Measurements from ENCODE around the gene PRDM1.

The PRDM1 gene

GRCh38 chr6:106090001-106090400, 3.9 kb downstream of the PRDM1 start:
- H3K27me3 ChIP-seq (ENCODE audit: insufficient read depth, low read depth, severe bottlenecking), result no peaks in the 10 kb centered on the region
- TF ChIP-seq CTCF (IDR thresholded peaks at IDR 0.05; ENCODE audit: low read depth, low read length), result no peak
- DNase-seq, result no peak
- H3K9me3 ChIP-seq (ENCODE audit: severe bottlenecking), result no peaks in the 10 kb centered on the region
- peak overlapping the region; percentile 98 for H3K4me3 ChIP-seq (ENCODE audit: low read depth, low read length)
- H3K27ac ChIP-seq, result peak overlapping the region; percentile 30
- peaks cover 83% of the 10 kb centered on the region for H3K36me3 ChIP-seq

- Histone ChIP-seq H3K4me3 (ENCODE audit: low read depth, low read length) (peak overlapping the region; percentile 1), H3K27ac (0 out of 2 replicates have a peak overlapping the region, but pooled peaks have one; percentile 17)
- DNase-seq, result no peak
These were observed 6.1 kb downstream of the PRDM1 start for GRCh38 chr6:106092279-106092678.

GRCh38 chr6:106094261-106094963, 8.3 kb downstream of the PRDM1 start:
- no peak for DNase-seq
- no peaks in the 10 kb centered on the region for H3K27me3 ChIP-seq (ENCODE audit: insufficient read depth, low read depth, severe bottlenecking)
- H3K36me3 ChIP-seq, result peaks cover 100% of the 10 kb centered on the region
- no peak for TF ChIP-seq CTCF (IDR thresholded peaks at IDR 0.05; ENCODE audit: low read depth, low read length)
- H3K27ac ChIP-seq, result no peak overlapping the region
- H3K4me3 ChIP-seq (ENCODE audit: low read depth, low read length), result no peak overlapping the region
- no peaks in the 10 kb centered on the region for H3K9me3 ChIP-seq (ENCODE audit: severe bottlenecking)

More at GRCh38 chr6:106092279-106092678, 6.1 kb downstream of the PRDM1 start:
- no peaks in the 10 kb centered on the region for H3K27me3 ChIP-seq (ENCODE audit: insufficient read depth, low read depth, severe bottlenecking)
- TF ChIP-seq CTCF (IDR thresholded peaks at IDR 0.05; ENCODE audit: low read depth, low read length), result no peak
- H3K9me3 ChIP-seq (ENCODE audit: severe bottlenecking), result no peaks in the 10 kb centered on the region
- peaks cover 98% of the 10 kb centered on the region for H3K36me3 ChIP-seq

GRCh38 chr6:106094964-106095335, 8.8 kb downstream of the PRDM1 start:
- peaks cover 100% of the 10 kb centered on the region for H3K36me3 ChIP-seq
- no peak for TF ChIP-seq CTCF (IDR thresholded peaks at IDR 0.05; ENCODE audit: low read depth, low read length)
- H3K4me3 ChIP-seq (ENCODE audit: low read depth, low read length), result no peak overlapping the region
- no peaks in the 10 kb centered on the region for H3K9me3 ChIP-seq (ENCODE audit: severe bottlenecking)
- no peak overlapping the region for H3K27ac ChIP-seq
- H3K27me3 ChIP-seq (ENCODE audit: insufficient read depth, low read depth, severe bottlenecking), result no peaks in the 10 kb centered on the region
- no peak for DNase-seq

- H3K36me3 ChIP-seq, result peaks cover 100% of the 10 kb centered on the region
- no peak overlapping the region for H3K4me3 ChIP-seq (ENCODE audit: low read depth, low read length)
- H3K9me3 ChIP-seq (ENCODE audit: severe bottlenecking), result no peaks in the 10 kb centered on the region
- peak overlapping the region; percentile 42 for H3K27ac ChIP-seq
- no peak for TF ChIP-seq CTCF (IDR thresholded peaks at IDR 0.05; ENCODE audit: low read depth, low read length)
- DNase-seq, result no peak
- H3K27me3 ChIP-seq (ENCODE audit: insufficient read depth, low read depth, severe bottlenecking), result no peaks in the 10 kb centered on the region
These were observed 11.5 kb downstream of the PRDM1 start for GRCh38 chr6:106097411-106098231.

All from WERI-Rb-1 (cell line).